Measurements from ENCODE around the gene RPH3AL.
"Not testable (repeated sequence)": the region's sequence is repeated elsewhere in the genome, so short reads cannot be mapped to it uniquely, and the experiment has no call there.

Gene RPH3AL

GRCh38 chr17:378068-378467 lies 25.5 kb upstream of the RPH3AL start:
- no peak for DNase-seq

- no peak for DNase-seq
Observed at GRCh38 chr17:376936-377863, 24.6 kb upstream of the RPH3AL start.

GRCh38 chr17:373613-374230 lies 21.1 kb upstream of the RPH3AL start:
- DNase-seq = no peak

GRCh38 chr17:372157-373152 lies 19.8 kb upstream of the RPH3AL start:
- no peak for DNase-seq

GRCh38 chr17:371583-371982 lies 19.0 kb upstream of the RPH3AL start:
- no peak for DNase-seq

- not testable (repeated sequence) for DNase-seq
Observed at GRCh38 chr17:367656-368055, 15.0 kb upstream of the RPH3AL start.

GRCh38 chr17:366657-367615 lies 14.3 kb upstream of the RPH3AL start:
- DNase-seq = not testable (repeated sequence)

GRCh38 chr17:364766-365165 lies 12.2 kb upstream of the RPH3AL start:
- no peak for DNase-seq

GRCh38 chr17:364308-364707 lies 11.7 kb upstream of the RPH3AL start:
- no peak for DNase-seq

- DNase-seq = no peak
Observed at GRCh38 chr17:362721-363120, 10.1 kb upstream of the RPH3AL start.

GRCh38 chr17:360092-360750 lies 7.6 kb upstream of the RPH3AL start:
- DNase-seq = no peak

GRCh38 chr17:358491-359151 lies 6.0 kb upstream of the RPH3AL start:
- no peak for DNase-seq

GRCh38 chr17:357644-358043 lies 5.0 kb upstream of the RPH3AL start:
- DNase-seq = no peak

GRCh38 chr17:356671-357434 lies 4.2 kb upstream of the RPH3AL start:
- no peak for DNase-seq

GRCh38 chr17:354651-355556 lies 2.3 kb upstream of the RPH3AL start:
- no peak for DNase-seq

- DNase-seq = no peak
Observed at GRCh38 chr17:353838-354234, 1.2 kb upstream of the RPH3AL start.

- no peak for DNase-seq
Observed at GRCh38 chr17:353213-353837, 718 bp upstream of the RPH3AL start.

GRCh38 chr17:351875-352420 lies 659 bp downstream of the RPH3AL start:
- DNase-seq = no peak
